Cardiac septum (tissue), 1 donor: ENCODE data around the gene IFI27L1. TPM values are rescaled to one million over a fixed set of nuclear protein-coding genes. Genes with fewer than 3 reads are reported as not detected.

Source experiments
- DNase-seq: peaks from one replicate; pipeline ENCODE4 v3.0.0-alpha.2; 2020; ENCODE audit warnings: low spot score
- intact Hi-C: fragments of 100-400 bp; cut with DNase I; formaldehyde crosslinking; loops from one replicate; pipeline ENCODE4 v1.14.0; 2022
- total RNA-seq: library from RNA; stranded (reverse); fragmentation: NEBNext Ultra II Directional; extraction: Animal tissue kit (Norgen Biotek cat#: 25700); gene quantifications from one replicate; pipeline ENCODE4 v1.2.1, GENCODE V29; 2021
- donor health status: DM: no; HTN: no; CAD: no.

Gene IFI27L1
- total RNA-seq, 1 donor from 2014 or later = 9.3 TPM

- intact Hi-C loops = loop anchor here (5.0 kb wide), 1 partner anchor 42 kb away; the partner anchor contains the start of genes DDX24 and IFI27L1
- peak; percentile 41 for DNase-seq
Observed at GRCh38 chr14:94124582-94125377, 43.7 kb downstream of the IFI27L1 start.

GRCh38 chr14:94125659-94126418 is 44.7 kb downstream of the IFI27L1 start:
- intact Hi-C loops = loop anchor here (5.0 kb wide), 1 partner anchor 44 kb away; the partner anchor contains the start of genes DDX24 and IFI27L1
- DNase-seq = peak; percentile 63

GRCh38 chr14:94126419-94126677 is 45.2 kb downstream of the IFI27L1 start:
- peak; percentile 59 for DNase-seq
- intact Hi-C loops = loop anchor here (5.0 kb wide), 1 partner anchor 44 kb away; the partner anchor contains the start of genes DDX24 and IFI27L1

DNA sequence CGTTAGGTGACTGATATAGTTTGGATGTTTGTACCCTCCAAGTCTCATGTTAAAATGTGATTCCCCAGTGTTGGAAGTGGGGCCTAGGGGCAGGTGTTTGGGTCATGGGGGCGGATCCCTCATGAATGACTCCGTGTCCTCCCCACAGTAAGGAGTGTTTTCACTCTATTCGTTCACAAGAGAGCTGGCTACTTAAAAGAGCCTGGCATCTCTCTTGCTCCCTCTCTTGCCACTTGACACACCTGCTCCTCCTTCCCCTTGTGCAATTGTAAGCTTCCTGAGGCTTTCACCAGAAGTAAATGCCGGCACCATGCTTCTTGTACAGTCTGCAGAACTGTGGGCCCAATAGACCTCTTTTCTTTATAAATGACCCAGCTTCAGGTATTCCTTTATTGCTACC is 45.7 kb downstream of the IFI27L1 start:
- intact Hi-C loops = loop anchor here (5.0 kb wide), 1 partner anchor 44 kb away; the partner anchor contains the start of genes DDX24 and IFI27L1
- DNase-seq = peak; percentile 15

GRCh38 chr14:94127330-94127729 is 46.2 kb downstream of the IFI27L1 start:
- peak; percentile 44 for DNase-seq
- intact Hi-C loops = loop anchor here (5.0 kb wide), 1 partner anchor 45 kb away; the partner anchor contains the start of genes DDX24 and IFI27L1

DNA sequence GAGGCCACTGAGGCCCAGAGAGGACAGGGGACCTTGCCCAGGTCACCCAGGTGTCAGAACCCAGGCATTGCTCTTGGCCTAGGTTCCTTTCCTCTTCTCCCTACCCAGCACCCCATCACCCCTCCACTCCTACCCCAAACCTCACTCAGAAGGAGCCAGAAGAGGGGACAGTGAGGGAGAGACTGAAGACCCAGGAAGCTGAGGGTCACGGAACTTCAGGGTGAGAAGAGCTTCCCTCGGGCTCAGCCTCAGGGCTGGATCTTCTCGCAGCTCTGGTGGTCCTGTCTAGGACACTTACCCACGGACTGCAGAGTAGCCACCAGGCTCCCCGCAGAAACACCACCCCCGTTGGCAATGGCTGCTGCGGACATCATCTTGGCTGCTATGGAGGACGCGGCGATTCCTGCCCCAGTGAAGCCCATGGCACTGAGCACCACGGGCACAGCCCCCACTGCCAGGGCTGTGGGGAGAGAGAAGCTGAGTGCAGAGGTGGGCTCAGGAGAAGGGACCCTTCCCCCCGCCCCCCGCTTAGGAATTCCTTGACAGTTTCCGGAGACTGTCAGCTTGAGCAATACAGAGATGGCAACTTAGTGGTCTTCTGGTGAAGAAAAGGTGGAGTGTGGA is 47.2 kb downstream of the IFI27L1 start:
- DNase-seq = peak; percentile 15
- intact Hi-C loops = loop anchor here (2.0 to 5.0 kb wide), 2 partner anchors 14 to 46 kb away; partner anchors contain the start of genes DDX24 and IFI27L1

DNA sequence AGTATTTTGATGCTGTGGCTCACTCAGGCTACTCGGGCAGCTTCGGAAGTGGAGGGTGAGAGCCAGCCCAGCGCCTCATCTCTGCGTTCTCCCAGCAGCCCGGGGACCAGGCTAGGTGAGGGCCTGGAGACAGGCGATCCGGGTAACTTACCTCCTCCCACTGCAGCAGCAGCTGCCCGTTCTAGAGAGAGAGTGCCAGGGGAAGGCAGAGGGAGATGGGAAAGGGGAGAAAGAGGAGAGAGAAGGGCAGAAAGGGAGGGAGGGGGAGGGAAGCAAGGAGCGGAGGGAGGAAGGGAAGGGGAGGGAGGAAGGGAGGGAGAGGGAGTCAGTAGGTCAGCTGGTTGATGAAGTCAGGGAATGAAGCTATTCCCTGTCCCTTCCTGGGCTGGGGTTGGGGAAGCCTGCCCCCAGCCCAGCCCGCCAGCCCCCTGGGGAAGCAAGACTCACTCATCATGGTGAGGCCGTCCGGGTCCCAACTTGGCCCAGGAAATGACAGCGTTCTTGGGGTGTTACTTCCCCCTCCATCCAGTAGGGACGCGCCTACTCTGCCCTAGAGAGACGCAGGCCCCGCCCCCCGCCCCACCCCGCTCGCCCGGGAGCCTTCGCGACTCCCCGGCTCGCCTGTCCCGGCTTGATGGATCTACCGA is 48.1 kb downstream of the IFI27L1 start, which contains the start of gene IFI27L2:
Gene IFI27L2 (minus strand): TSS at position 494 of the 647 bp plus-strand sequence. CDS start 40 bp downstream, at position 454.
- peak; percentile 88 for DNase-seq
- intact Hi-C loops = loop anchor here (2.0 to 5.0 kb wide), 2 partner anchors 14 to 47 kb away; partner anchors contain the start of genes DDX24 and IFI27L1

DNA sequence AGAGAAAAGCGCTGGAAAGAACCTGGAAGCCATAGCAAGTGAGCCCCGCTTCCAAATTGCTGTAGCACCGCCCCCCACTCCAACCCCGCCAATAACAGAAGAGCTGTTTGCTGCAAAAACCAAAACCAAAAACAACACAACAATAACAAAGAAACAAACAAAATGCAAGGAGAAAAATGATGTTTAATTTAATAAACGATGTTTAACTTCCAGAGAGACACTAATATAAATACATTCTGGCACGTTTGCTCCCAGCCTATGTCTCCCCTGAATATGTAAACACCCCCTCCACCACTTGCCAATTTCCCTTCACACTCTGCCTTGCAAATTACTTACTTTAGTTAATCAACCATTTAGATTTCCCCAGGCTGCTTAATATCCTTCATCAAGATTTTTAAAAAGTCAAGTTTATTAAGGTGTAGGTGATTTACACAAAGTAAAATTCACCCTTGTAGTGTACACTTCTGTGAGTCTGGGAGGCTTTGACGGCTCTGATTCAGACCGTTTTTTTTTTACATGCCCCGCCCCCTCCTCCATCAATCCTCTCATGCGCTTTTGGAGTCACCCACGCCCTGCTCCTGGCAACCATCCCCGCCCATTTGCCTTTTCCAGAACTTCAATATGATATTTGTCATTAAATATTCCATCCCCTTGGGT is 48.8 kb downstream of the IFI27L1 start:
- peak; percentile 73 for DNase-seq
- intact Hi-C loops = loop anchor here (2.0 to 5.0 kb wide), 2 partner anchors 15 to 48 kb away; partner anchors contain the start of genes DDX24 and IFI27L1

DNA sequence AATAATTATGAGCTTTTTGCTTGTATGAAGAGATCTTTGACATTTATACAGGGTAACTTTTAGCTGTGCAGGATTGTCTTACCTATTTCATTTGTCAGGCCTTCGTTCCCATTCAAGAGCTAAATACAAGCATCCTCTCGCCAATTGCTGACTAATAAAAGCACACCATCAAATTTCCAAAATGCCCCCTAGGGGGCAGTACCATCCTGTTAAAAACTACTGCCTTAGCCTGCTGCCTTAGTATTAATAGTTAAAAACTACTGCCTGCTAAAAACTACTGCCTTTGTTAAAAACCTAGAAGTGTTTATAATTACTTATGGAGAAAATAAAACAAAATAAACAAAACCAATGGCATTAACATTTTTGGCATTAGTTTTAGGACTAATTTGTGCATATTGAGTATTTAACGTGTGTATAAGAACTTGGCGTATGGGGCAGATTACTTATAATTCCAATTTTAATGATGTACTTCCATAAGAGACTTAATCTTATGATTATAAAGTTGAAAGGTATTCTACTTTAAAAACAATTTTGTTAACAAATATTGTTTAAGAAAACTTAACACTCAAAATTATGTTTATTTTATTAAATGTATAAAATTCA is 51.3 kb downstream of the IFI27L1 start:
- intact Hi-C loops = no loop called here
- DNase-seq = no peak

DNA sequence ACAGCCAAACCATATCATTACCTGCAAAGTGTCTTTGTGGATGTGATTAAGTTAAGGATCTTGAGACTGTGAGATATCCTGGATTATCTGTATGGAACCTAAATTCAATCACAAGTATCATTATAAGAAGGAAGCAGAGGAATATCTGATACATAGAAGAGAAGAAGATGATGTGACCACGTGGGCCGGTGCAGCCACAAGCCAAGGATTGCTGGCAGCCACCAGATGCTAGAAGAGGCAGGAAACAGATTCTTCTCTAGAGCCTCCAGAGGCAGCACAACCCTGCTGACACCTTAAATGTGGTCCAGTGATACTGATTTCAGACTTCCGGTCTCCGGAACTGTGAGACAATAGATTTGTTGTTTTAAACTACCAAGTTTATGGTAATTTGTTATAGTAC is 54.4 kb downstream of the IFI27L1 start:
- intact Hi-C loops = loop anchor here (5.0 kb wide), 1 partner anchor 42 kb away; no protein-coding TSS in a partner anchor
- no peak for DNase-seq

DNA sequence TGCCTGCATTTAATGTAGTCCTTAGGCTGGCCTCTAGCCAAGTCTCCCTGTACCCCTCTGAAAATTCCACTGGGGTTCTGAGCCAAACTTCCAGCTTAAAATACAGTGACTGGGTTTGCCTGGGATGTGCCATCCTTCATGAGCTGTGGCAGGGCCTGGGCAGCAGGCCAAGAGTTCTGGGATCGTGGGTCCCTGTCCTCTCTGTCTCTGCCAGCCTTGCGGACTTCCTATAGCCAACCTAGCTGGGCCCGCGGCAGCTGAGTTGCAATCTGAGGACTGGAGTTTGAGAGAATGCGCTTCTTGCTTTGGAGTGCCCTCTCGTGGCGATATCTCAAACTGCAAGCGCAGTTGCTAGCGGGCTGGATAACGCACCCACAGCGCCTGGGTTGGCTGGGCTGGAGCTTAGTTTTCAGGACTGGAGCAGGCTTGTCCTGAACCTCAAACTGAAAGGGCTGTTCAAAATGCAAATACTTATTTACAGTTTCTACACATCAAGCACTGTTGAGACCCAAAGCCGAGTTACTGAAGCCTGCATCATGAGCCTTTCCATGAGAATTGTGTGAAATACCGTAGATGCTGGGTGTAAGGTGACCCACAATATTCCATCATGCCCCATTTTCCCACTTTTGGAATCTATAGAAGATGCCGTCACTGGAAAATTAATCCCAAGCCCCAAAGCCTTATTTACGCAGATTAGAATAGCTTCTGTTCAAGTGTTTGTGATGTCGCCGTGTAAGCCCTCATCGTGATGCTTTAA is 55.6 kb downstream of the IFI27L1 start:
- intact Hi-C loops = loop anchor here (1.0 to 5.0 kb wide), 3 partner anchors 41 to 198 kb away; no protein-coding TSS in a partner anchor
- DNase-seq = peak; percentile 92

GRCh38 chr14:94138251-94138650 is 57.1 kb downstream of the IFI27L1 start:
- no peak for DNase-seq
- intact Hi-C loops = loop anchor here (5.0 kb wide), 1 partner anchor 39 kb away; no protein-coding TSS in a partner anchor

DNA sequence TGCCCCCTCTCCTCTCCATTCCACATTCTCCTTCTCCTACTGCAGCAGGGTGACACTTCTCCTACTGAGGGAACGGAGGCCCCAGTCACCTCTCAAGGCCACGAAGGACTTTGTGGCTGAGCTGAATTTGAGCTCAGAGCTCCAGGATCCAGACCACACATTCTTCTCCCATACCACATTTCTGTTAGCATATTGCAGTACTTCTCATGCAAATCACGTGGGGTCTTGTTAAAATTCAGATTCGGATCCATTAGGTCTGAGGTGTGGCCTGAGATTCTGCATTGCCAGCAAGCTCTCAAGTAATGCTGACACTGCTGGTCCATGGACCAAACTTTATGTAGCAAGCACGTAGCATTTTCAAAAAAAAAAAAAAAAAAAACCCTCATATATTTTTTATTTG is 57.9 kb downstream of the IFI27L1 start:
- intact Hi-C loops = loop anchor here (5.0 kb wide), 1 partner anchor 38 kb away; no protein-coding TSS in a partner anchor
- no peak for DNase-seq

DNA sequence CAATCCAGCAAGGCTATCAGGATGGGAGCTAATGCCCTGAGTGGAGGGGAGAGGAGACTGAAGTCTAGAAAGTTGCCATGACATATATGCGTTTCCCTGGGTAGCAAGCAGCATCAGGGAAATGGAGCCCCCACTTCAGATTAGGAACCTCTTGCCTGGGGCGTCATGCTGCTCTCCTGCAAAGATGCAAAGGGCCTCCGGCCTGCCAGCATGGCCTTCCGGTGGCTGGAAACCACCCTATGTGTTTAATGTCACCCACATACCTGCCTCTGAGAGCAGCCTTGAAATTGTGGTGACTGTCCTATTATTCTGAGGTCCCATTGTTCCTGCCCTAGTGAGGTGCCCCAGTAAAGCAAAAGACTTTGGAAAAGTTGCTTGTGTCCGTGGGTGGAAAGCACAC is 58.3 kb downstream of the IFI27L1 start:
- no peak for DNase-seq
- intact Hi-C loops = loop anchor here (5.0 kb wide), 1 partner anchor 38 kb away; no protein-coding TSS in a partner anchor

GRCh38 chr14:94142247-94142646 is 61.1 kb downstream of the IFI27L1 start:
- no peak for DNase-seq
- intact Hi-C loops = no loop called here

DNA sequence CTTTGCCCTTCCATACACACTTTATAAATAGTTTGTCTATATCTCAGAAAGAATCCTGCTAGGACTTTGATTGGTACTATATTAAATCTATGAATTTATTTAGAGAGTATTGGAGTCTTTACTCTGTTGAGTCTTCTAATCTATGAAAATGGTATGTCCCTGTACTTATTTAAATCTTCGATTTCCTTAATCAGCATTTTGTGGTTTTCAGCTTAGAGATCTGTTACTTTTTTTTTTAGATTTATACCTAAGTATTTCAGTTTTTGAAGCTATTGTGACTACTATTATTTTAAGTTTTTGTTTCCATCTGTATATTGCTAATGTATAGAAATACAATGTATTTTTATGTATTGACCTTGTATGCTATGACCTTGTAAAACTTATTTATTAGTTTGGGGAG is 61.7 kb downstream of the IFI27L1 start:
- DNase-seq = no peak
- intact Hi-C loops = no loop called here

DNA sequence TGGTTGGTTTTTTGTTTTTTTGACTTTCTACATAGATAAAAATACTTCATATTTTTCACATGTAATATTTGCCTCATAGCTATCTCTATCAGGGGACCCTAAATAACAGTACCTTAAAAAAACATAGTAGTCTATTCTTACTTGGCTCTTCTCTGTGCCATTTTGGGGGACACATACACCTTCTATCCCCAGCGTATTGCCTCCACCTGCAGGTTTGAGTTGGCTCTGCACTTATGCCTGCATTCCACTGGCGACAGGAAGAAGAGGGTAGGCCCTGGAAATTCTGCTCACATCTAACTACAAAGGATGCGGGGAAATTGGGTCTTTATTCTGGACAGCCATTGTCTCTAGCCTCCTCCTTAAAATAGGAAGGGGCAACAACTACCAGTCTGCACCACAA is 62.1 kb downstream of the IFI27L1 start:
- no peak for DNase-seq
- intact Hi-C loops = no loop called here
